Uterus (tissue), 4 donors: ENCODE results near the gene FCN1. TPM values are rescaled to one million over a fixed set of nuclear protein-coding genes. Genes with fewer than 3 reads are reported as not detected.
A peak's percentile ranks its signal among the peaks of the same experiment; 100 is the strongest.

Source experiments
- DNase-seq, 2 donors: peaks; one replicate each; pipeline ENCODE4 v3.0.0-alpha.2; 2019 to 2020
- H3K27ac ChIP-seq, 2 donors: fragments of 200-600 bp; sonication (generic); 1 replicate in 1 of 2; 2 replicates in 1 of 2; pipeline ENCODE4 v1.5.1; 2016 to 2018
- H3K27me3 ChIP-seq, 2 donors: fragments of 200-600 bp; sonication (generic); one replicate each; pipeline ENCODE4 v1.5.1; 2018 to 2019; ENCODE audit warnings: control low read depth in 1 of 2
- H3K36me3 ChIP-seq, 2 donors: fragments of 200-600 bp; sonication (generic); one replicate each; pipeline ENCODE4 v1.5.1; 2019; ENCODE audit warnings: control low read depth in 1 of 2
- H3K4me1 ChIP-seq, 2 donors: fragments of 200-600 bp; sonication (generic); one replicate each; pipeline ENCODE4 v1.5.1; 2018 to 2019; ENCODE audit warnings: control low read depth in 1 of 2
- H3K4me3 ChIP-seq, 2 donors: fragments of 200-600 bp; sonication (generic); 1 replicate in 1 of 2; 2 replicates in 1 of 2; pipeline ENCODE4 v1.5.1; 2018 to 2019; ENCODE audit warnings: mild to moderate bottlenecking in 1 of 2
- H3K9me3 ChIP-seq, 2 donors: fragments of 200-600 bp; sonication (generic); one replicate each; pipeline ENCODE4 v1.5.1; 2019; ENCODE audit warnings: control low read depth in 1 of 2
- POLR2A ChIP-seq, 2 donors: fragments of 450-650 bp; IDR thresholded peaks; one replicate each; pipeline ENCODE4 v1.6.1; 2016; ENCODE audit warnings: antibody characterized with exemption in 2 of 2, mild to moderate bottlenecking in 1 of 2, moderate library complexity in 1 of 2
- intact Hi-C: fragments of 100-400 bp; cut with DNase I; formaldehyde crosslinking; loops from one replicate; pipeline ENCODE4 v1.15.1; 2023; ENCODE audit warnings: low total_unique reads
- total RNA-seq, 4 donors: library from RNA; depleted of rRNA in 3 of 4; stranded (reverse); fragments of >200 nt in 3 of 4; gene quantifications; one replicate each; pipeline versions ENCODE4 v1.1.0 to v1.2.4, GENCODE V29; 2014 to 2023
- TF ChIP-seq, protein P1 (sequence below), 4 experiments: fragments of 200-600 bp in 2 of 4; fragments of 450-650 bp in 2 of 4; sonication (generic) in 2 of 4; IDR thresholded peaks; one replicate each; pipeline ENCODE4 v1.5.1; 2016 to 2019; ENCODE audit warnings: antibody characterized with exemption in 4 of 4, mild to moderate bottlenecking in 2 of 4, moderate library complexity in 1 of 4
- donor health status: DM: yes; HTN: yes; CAD: no.

Gene FCN1
- total RNA-seq, 4 donors from 2014 or later, result 0.26 to 13.8 (median 4.4) TPM

DNA sequence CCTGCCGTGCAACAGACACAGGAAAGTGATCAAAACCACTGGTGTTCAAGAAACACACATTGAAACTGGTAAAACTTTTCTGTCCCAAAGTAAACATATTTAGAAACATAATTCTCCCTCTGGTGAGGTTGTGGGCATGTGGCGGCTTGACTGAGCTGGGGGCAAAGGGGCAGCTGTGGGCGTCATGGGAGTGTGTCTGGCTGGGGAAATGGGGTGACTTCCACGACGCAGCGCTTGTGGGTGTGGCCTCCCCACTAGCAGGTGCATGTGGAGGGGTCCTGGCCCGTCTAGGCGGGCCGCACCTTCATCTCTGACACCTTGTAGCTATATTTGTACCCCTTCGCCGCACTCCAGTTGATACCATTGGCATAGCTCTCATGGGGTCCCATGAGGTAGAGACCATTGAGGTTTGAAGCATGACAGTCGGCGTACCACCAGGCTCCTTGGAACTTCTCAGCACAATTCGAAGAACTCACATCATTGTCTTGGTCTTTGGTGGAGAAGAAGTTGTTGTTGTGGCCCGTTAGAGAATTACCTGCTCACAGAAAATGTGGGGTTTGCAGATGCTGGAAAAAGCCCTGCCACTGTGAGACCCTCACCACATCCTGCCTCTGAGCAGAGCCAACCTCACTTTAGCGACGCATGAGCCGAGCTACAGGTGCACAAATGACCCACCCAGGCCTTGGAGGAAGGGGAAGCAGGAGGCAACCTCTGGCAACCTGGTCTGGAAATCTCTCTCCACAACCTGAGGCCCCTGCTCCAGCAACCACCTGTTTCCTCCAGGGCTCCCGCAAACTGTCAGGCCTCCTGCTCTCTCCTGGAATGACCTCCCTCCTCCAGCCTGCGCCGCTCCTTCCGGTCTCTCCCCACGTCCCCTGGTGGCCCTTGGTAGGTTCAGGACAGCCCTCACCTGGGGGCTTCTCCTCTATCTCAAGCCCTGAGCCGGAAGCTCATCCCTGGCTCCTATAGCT lies 7.9 kb downstream of the FCN1 start:
- Histone ChIP-seq H3K9me3 (no peaks in the 10 kb centered on the region), H3K4me3 (no peak overlapping the region), H3K27me3 (no peaks in the 10 kb centered on the region), H3K4me1 (no peaks in the 10 kb centered on the region), H3K36me3 (no peaks in the 10 kb centered on the region), H3K27ac (no peak overlapping the region)
- TF ChIP-seq POLR2A (IDR thresholded peaks at IDR 0.05), result no peak
- TF ChIP-seq, protein P1, sequence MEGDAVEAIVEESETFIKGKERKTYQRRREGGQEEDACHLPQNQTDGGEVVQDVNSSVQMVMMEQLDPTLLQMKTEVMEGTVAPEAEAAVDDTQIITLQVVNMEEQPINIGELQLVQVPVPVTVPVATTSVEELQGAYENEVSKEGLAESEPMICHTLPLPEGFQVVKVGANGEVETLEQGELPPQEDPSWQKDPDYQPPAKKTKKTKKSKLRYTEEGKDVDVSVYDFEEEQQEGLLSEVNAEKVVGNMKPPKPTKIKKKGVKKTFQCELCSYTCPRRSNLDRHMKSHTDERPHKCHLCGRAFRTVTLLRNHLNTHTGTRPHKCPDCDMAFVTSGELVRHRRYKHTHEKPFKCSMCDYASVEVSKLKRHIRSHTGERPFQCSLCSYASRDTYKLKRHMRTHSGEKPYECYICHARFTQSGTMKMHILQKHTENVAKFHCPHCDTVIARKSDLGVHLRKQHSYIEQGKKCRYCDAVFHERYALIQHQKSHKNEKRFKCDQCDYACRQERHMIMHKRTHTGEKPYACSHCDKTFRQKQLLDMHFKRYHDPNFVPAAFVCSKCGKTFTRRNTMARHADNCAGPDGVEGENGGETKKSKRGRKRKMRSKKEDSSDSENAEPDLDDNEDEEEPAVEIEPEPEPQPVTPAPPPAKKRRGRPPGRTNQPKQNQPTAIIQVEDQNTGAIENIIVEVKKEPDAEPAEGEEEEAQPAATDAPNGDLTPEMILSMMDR (IDR thresholded peaks at IDR 0.05), result no peak
- no peak for DNase-seq
- intact Hi-C loops, result no loop called here

DNA sequence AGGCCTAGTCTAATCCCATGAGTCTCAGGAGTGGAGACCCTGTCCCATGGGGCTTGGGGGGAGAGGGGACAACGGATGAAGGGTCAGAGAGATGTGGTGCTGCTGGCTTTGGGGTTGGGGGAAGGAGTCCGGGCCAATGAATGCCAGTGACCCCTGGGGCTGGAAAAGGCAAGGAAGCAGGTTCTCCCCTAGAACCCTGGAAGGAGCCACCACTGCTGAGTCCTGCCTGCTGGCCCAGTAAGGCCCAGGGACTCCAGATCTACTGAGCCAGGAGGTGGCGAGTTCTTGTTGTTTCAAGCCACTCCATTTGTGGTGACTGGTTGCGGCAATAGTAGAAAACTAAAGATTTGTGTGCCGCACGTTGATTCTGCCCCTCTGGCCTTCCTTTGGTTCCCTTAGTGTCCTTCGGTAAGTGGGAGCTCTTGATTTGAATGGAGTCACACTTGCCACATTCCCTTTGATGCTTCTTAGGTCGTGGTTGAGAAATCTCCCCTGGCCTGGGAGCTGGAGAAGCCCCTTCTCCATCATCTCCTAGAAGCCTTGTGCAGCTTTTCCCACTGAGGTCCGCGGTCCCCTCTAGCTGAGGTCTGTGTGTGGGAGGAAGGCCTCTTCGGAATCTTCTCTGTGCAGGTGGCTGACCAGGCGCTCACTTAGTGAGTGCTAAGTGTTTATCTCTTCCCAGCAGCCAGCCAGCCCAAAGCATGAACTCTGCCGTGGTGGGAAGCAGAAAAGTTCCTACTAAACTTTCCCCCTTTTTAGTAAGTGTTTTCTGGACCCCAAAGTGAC lies 9.0 kb downstream of the FCN1 start:
- intact Hi-C loops, result no loop called here
- no peak for DNase-seq

DNA sequence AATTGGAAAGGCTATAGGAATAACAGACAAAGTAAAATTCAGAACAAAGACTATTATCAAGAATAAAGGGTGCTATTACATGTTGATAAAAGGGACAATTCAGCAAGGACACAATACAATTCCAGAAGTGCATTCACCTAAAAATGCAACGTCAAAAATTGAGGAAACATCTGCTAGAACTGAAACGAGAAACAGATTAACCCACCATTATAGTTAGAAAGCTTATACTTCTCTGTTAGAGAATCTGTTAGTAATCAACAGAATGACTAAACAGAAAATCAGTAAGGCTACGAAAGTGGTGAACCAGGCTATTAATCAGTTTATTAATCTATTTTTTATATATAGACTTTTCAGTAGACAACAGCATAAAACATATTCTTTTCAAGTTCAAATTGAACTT lies 14.8 kb downstream of the FCN1 start:
- Histone ChIP-seq H3K4me1 (no peaks in the 10 kb centered on the region), H3K9me3 (no peaks in the 10 kb centered on the region), H3K27me3 (no peaks in the 10 kb centered on the region), H3K4me3 (no peak overlapping the region), H3K27ac (no peak overlapping the region), H3K36me3 (no peaks in the 10 kb centered on the region)
- intact Hi-C loops, result no loop called here
- no peak for DNase-seq
- TF ChIP-seq, protein P1 (IDR thresholded peaks at IDR 0.05), result no peak
- TF ChIP-seq POLR2A (IDR thresholded peaks at IDR 0.05), result no peak

More for the DNA sequence above, 9.0 kb downstream of the FCN1 start:
- no peak overlapping the region for H3K27ac ChIP-seq
- no peaks in the 10 kb centered on the region for H3K4me1 ChIP-seq
- H3K9me3 ChIP-seq, result no peaks in the 10 kb centered on the region
- TF ChIP-seq POLR2A (IDR thresholded peaks at IDR 0.05), result no peak
- TF ChIP-seq, protein P1 (IDR thresholded peaks at IDR 0.05), result no peak
- H3K36me3 ChIP-seq, result no peaks in the 10 kb centered on the region
- no peaks in the 10 kb centered on the region for H3K27me3 ChIP-seq
- H3K4me3 ChIP-seq, result no peak overlapping the region

DNA sequence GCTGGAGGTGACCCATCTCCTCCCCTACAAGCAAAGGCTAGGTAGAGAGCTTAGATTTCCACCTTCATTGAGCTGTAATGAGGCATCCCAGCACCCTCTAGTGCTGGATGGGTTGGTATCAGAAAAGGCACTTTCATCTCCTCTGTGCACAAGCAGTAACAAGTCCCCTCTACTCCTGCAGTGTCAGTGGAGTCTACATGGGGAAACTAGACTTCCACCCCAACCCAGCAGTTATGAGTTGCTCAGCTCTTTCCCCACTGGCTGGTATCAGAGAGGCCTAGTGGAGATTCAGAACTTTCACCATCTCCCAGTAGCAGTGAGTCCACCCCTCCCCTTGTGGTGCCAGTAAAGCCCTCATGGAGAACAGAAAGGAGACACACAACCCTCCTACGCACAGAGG lies 17.9 kb downstream of the FCN1 start:
- no peak for TF ChIP-seq POLR2A (IDR thresholded peaks at IDR 0.05)
- TF ChIP-seq, protein P1 (IDR thresholded peaks at IDR 0.05), result no peak
- H3K4me3 ChIP-seq, result no peak overlapping the region
- no peak overlapping the region for H3K27ac ChIP-seq
- no peaks in the 10 kb centered on the region for H3K27me3 ChIP-seq
- peaks cover 8 to 9% of the 10 kb centered on the region in 2 donors for H3K4me1 ChIP-seq
- no peaks in the 10 kb centered on the region for H3K9me3 ChIP-seq
- H3K36me3 ChIP-seq, result no peaks in the 10 kb centered on the region
- peak in 1 of 2 donors; percentile 8 for DNase-seq
- intact Hi-C loops, result no loop called here

DNA sequence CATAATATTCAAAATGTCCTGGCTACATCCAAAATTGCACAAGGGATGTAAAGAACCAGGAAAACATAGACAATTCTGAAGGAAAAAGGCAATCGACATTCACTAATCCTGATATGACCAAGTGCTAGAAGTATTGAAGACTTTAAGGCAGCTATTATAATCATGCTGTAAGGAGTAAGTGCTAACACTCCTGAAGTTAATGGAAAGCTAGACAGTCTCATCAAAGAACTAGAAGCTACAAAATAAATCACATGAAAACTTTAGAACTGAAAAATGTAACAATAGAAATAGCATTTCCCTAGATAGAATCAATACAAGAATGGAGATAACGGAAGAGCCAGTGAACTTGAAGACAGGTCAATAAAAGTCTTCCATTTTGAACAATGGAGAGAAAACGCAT lies 18.5 kb downstream of the FCN1 start:
- intact Hi-C loops, result no loop called here
- Histone ChIP-seq H3K27ac (no peak overlapping the region), H3K9me3 (no peaks in the 10 kb centered on the region), H3K36me3 (no peaks in the 10 kb centered on the region), H3K4me3 (no peak overlapping the region), H3K27me3 (no peaks in the 10 kb centered on the region), H3K4me1 (peaks cover 8 to 11% of the 10 kb centered on the region in 2 donors)
- DNase-seq, result no peak
- TF ChIP-seq POLR2A (IDR thresholded peaks at IDR 0.05), result no peak
- TF ChIP-seq, protein P1 (IDR thresholded peaks at IDR 0.05), result no peak
